ENCODE results near the gene SELENON.

Gene SELENON

GRCh38 chr1:25856856-25857255 is 56.9 kb downstream of the SELENON start:
- TF ChIP-seq CTCF (IDR thresholded peaks at IDR 0.05; ENCODE audit: low read depth, low read length) = no peak
- TF ChIP-seq MAX (IDR thresholded peaks at IDR 0.05; ENCODE audit: low read depth, low read length) = no peak
- no peak for TF ChIP-seq POLR2A (IDR thresholded peaks at IDR 0.05; ENCODE audit: extremely low read depth, insufficient read length)
- TF ChIP-seq MYC (IDR thresholded peaks at IDR 0.05; ENCODE audit: low read depth, low read length) = no peak
- no peak for DNase-seq (ENCODE audit: low read depth)

GRCh38 chr1:25858494-25858893 is 58.5 kb downstream of the SELENON start:
- TF ChIP-seq POLR2A (IDR thresholded peaks at IDR 0.05; ENCODE audit: extremely low read depth, insufficient read length) (no peak), MAX (IDR thresholded peaks at IDR 0.05; ENCODE audit: low read depth, low read length) (no peak), MYC (IDR thresholded peaks at IDR 0.05; ENCODE audit: low read depth, low read length) (no peak), CTCF (IDR thresholded peaks at IDR 0.05; ENCODE audit: low read depth, low read length) (no peak)
- peak; percentile 62 for DNase-seq (ENCODE audit: low read depth)
- peak overlapping the region; percentile 95 for H3K4me3 ChIP-seq (ENCODE audit: low read depth, low read length)

More at GRCh38 chr1:25856856-25857255, 56.9 kb downstream of the SELENON start:
- no peak overlapping the region for H3K4me3 ChIP-seq (ENCODE audit: low read depth, low read length)

DNA sequence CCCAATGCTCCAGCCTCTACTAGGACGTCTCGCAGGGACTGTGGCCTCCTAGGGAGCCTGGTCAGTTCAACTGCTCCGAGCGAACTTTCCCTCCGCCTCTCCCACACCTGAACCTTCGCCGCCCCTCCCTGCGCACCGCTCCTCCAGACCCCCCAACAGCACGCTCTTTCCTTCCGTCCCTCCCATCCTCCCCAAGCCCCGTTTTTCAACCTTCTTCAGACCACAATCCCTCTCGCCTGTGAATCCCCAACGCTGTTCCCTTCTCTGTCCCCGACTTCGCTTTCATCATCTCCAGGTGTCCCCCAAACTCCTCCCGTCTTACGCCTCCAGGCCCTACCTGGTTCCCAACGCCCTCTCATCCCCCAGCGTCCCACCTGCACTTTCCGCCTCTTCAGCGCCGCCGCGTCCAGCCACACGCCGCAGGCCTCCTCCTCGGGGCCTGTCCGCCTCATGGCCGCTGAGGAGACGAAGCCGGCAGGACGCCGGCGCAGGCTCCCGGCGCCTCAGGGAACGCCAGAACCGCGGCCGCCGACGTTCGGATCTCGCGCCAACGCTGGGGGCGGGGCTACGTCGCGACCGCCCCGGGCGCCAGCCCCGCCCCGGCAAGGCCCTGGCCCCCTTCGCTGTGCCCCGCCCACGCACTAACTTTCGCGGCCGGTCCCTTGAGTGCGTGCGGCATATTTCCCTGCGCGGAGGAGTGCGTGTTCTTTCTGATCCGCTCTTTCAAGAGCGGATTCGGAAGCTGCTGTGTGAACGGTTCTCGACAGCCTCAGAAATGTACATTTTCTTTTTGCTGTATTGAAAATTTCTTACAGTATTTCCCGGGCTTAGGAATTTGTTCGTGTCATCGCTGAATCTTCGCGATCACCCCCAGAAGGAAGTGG is 59.2 kb downstream of the SELENON start, which contains the start of gene AUNIP:
TSS of gene AUNIP (minus strand) at position 552 of the 884 bp plus-strand sequence. CDS start at position 452, 100 bp downstream.
- DNase-seq (ENCODE audit: low read depth) = peak; percentile 93
- peak within 1 kb of the TSS; percentile 95 for H3K4me3 ChIP-seq (ENCODE audit: low read depth, low read length)
- TF ChIP-seq POLR2A (IDR thresholded peaks at IDR 0.05; ENCODE audit: extremely low read depth, insufficient read length) = peak; percentile 86
- TF ChIP-seq MAX (IDR thresholded peaks at IDR 0.05; ENCODE audit: low read depth, low read length) = peak; percentile 72
- no peak for TF ChIP-seq MYC (IDR thresholded peaks at IDR 0.05; ENCODE audit: low read depth, low read length)

DNA sequence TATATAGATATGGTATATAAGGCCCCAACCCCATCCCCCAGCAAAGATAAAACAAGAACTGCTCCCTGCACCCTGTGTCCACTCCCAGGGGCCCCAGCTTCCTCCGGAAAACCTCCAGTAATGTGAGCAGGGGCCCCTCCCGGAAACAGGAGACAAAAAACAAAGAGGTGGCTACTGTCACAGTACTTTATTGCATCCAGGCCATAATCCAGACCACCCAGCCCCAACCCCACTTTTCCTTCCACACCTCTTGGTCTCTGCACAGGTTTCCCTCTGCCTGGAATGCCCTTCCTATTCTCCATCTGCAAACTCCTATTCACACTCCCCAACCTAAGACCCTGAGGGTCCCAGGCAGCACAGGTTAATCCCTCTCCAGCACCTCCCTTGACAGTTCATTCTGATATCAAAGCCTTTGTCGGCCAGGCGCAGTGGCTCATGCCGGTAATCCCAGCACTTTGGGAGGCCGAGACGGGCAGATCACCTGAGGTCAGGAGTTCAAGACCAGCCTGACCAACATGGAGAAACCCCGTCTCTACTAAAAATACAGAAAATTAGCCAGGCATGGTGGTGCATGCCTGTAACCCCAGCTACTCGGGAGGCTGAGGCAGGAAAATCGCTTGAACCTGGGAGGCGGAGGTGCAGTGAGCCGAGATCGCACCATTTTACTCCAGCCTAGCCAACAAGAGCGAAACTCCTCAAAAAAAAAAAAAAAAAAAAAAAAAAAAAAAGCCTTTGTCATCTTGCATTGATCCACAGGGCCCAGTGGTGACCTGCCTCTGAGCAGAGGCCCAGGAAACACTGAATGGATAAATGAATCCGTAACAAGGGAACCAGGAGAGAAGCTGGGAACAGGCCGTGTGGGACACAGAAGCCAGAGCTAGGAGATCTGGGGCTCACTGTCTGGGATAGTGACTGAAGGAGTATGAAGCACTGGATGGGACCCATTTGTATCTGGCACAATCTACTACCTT is 61.6 kb downstream of the SELENON start:
- H3K4me3 ChIP-seq (ENCODE audit: low read depth, low read length) = peak overlapping the region; percentile 80
- peak; percentile 91 for DNase-seq (ENCODE audit: low read depth)
- TF ChIP-seq POLR2A (IDR thresholded peaks at IDR 0.05; ENCODE audit: extremely low read depth, insufficient read length) = no peak
- no peak for TF ChIP-seq MAX (IDR thresholded peaks at IDR 0.05; ENCODE audit: low read depth, low read length)
- no peak for TF ChIP-seq CTCF (IDR thresholded peaks at IDR 0.05; ENCODE audit: low read depth, low read length)
- TF ChIP-seq MYC (IDR thresholded peaks at IDR 0.05; ENCODE audit: low read depth, low read length) = no peak; the same call in 1 of the 2 replicates

GRCh38 chr1:25862785-25863485 is 62.9 kb downstream of the SELENON start:
- TF ChIP-seq CTCF (IDR thresholded peaks at IDR 0.05; ENCODE audit: low read depth, low read length) (no peak), MAX (IDR thresholded peaks at IDR 0.05; ENCODE audit: low read depth, low read length) (no peak), POLR2A (IDR thresholded peaks at IDR 0.05; ENCODE audit: extremely low read depth, insufficient read length) (no peak), MYC (IDR thresholded peaks at IDR 0.05; ENCODE audit: low read depth, low read length) (no peak)
- H3K4me3 ChIP-seq (ENCODE audit: low read depth, low read length) = no peak overlapping the region
- DNase-seq (ENCODE audit: low read depth) = no peak

Measured in NB4 (cell line).